ENCODE measurements around the gene VWA3A. TPM values are rescaled to one million over a fixed set of nuclear protein-coding genes. Genes with fewer than 3 reads are reported as not detected.

The VWA3A gene
- total and polyA plus RNA-seq, 2 of the 4 experiments (the other 2 are of a cell fraction) = not detected

GRCh38 chr16:22122239-22122638 lies 29.9 kb downstream of the VWA3A start:
- H3K27ac ChIP-seq (ENCODE audit: insufficient read depth, low read length) = no peak overlapping the region
- in situ Hi-C loops (cut with MboI; ENCODE audit: low sequenced_read_pairs) = no loop called here
- H3K23ac ChIP-seq (ENCODE audit: low read depth, low read length) = no peak overlapping the region
- no peak overlapping the region for H4K8ac ChIP-seq (ENCODE audit: low read depth in 2 of 2, low read length in 2 of 2)
- ChIA-PET CTCF (interaction anchor here (0.6 kb wide), 1 partner anchor 522 kb away, joined by 3 read pairs; no protein-coding TSS in a partner anchor), POLR2A (ENCODE audit: unreplicated experiment) (no interaction called here)
- H3K9me1 ChIP-seq (ENCODE audit: insufficient read depth, low read length) = peaks cover 5% of the 10 kb centered on the region; the same call in 1 of the 2 replicates
- no peaks in the 10 kb centered on the region for H3K4me1 ChIP-seq (ENCODE audit: control insufficient read depth, insufficient read depth, low read length)
- H3K9ac ChIP-seq (ENCODE audit: low read depth, low read length) = no peak overlapping the region
- no peak overlapping the region for H2AK9ac ChIP-seq (replicated peaks; ENCODE audit: low read depth, low read length, poor library complexity)
- H3K18ac ChIP-seq (ENCODE audit: low read depth, low read length) = no peak overlapping the region
- no peak overlapping the region for H2BK20ac ChIP-seq (ENCODE audit: low read depth, low read length)
- no peak overlapping the region for H3K14ac ChIP-seq (replicated peaks; ENCODE audit: low read depth, low read length)
- no peak overlapping the region for H4K5ac ChIP-seq (ENCODE audit: low read depth, low read length)
- H2AK5ac ChIP-seq (ENCODE audit: low read depth, low read length) = no peak overlapping the region
- no peak overlapping the region for H4K91ac ChIP-seq (ENCODE audit: insufficient read depth, low read depth, low read length)
- no peak overlapping the region for H3K56ac ChIP-seq (ENCODE audit: extremely low read depth, insufficient read depth, low read length)
- no peak for ATAC-seq (ENCODE audit: low read depth)
- intact Hi-C loops (cut with micrococcal nuclease) = no loop called here
- DNase-seq = no peak
- H3K27me3 ChIP-seq (ENCODE audit: control insufficient read depth, insufficient read depth, low read length) = peaks cover 3% of the 10 kb centered on the region; the same call in 1 of the 2 replicates
- H3K9me3 ChIP-seq (ENCODE audit: control insufficient read depth, insufficient read depth, low read length) = no peaks in the 10 kb centered on the region
- no TSS peak for BruUV-seq (replicated peaks)
- H2BK15ac ChIP-seq (ENCODE audit: low read depth, low read length) = no peak overlapping the region
- no peaks in the 10 kb centered on the region for H3K79me1 ChIP-seq (ENCODE audit: low read depth in 1 of 2, low read length in 2 of 2)
- H3K4me3 ChIP-seq (ENCODE audit: insufficient read depth, low read depth, low read length) = no peak overlapping the region
- no peak overlapping the region for H2AFZ ChIP-seq (replicated peaks; ENCODE audit: low read length, poor library complexity)
- H2BK5ac ChIP-seq (ENCODE audit: low read depth, low read length, poor library complexity, severe bottlenecking) = no peak overlapping the region
- H3K36me3 ChIP-seq (ENCODE audit: control insufficient read depth, insufficient read depth, low read length) = no peaks in the 10 kb centered on the region
- H2BK120ac ChIP-seq (ENCODE audit: low read depth, low read length) = no peak overlapping the region
- dilution Hi-C loops (cut with HindIII; ENCODE audit: low sequenced_read_pairs, unreplicated experiment) = no loop called here
- H4K20me1 ChIP-seq (ENCODE audit: insufficient read depth, low read length) = no peaks in the 10 kb centered on the region
- H3K4ac ChIP-seq (ENCODE audit: low read depth, low read length) = no peak overlapping the region
- TF ChIP-seq CEBPB (IDR thresholded peaks at IDR 0.05; ENCODE audit: low read depth, low read length) (no peak), MXI1 (IDR thresholded peaks at IDR 0.05; ENCODE audit: borderline replicate concordance, low read depth, low read length) (no peak), MAZ (IDR thresholded peaks at IDR 0.05; ENCODE audit: borderline replicate concordance, low read depth, low read length) (no peak), ELK1 (IDR thresholded peaks at IDR 0.05; ENCODE audit: borderline replicate concordance, low read depth, low read length) (no peak), CHD1 (IDR thresholded peaks at IDR 0.05; ENCODE audit: low read depth, low read length) (no peak), RCOR1 (IDR thresholded peaks at IDR 0.05; ENCODE audit: insufficient replicate concordance, low read length) (no peak), USF2 (IDR thresholded peaks at IDR 0.05; ENCODE audit: low read depth, low read length) (no peak)
- H3K4me2 ChIP-seq (ENCODE audit: low read depth, low read length) = no peak overlapping the region

All from IMR-90 (cell line).